ENCODE data around the gene MZF1. TPM values are rescaled to one million over a fixed set of nuclear protein-coding genes. Genes with fewer than 3 reads are reported as not detected.

Gene MZF1
- total and polyA plus RNA-seq, 9 of the 15 experiments (the other 6 are each of a cell fraction or from before 2014, with no cell fraction given), result 0.31 to 29.3 (median 11.5) TPM

GRCh38 chr19:58547323-58548312 is 25.5 kb downstream of the MZF1 start (continued):
- no peak for TF ChIP-seq BCLAF1 (IDR thresholded peaks at IDR 0.05; ENCODE audit: borderline replicate concordance in 1 of 2, control insufficient read depth in 1 of 2, low read depth in 2 of 2, low read length in 1 of 2)
- no peak for TF ChIP-seq CBX8 (IDR thresholded peaks at IDR 0.05; ENCODE audit: borderline replicate concordance, extremely low read depth, low read depth, low read length, poor library complexity, severe bottlenecking)
- TF ChIP-seq BCL6 (CRISPR knock-in tag; IDR thresholded peaks at IDR 0.05), result no peak
- no peak for TF ChIP-seq ELK1 (CRISPR knock-in tag; IDR thresholded peaks at IDR 0.05)
- no peak for TF ChIP-seq ZBTB43 (CRISPR knock-in tag; IDR thresholded peaks at IDR 0.05)
- TF ChIP-seq, protein P1, sequence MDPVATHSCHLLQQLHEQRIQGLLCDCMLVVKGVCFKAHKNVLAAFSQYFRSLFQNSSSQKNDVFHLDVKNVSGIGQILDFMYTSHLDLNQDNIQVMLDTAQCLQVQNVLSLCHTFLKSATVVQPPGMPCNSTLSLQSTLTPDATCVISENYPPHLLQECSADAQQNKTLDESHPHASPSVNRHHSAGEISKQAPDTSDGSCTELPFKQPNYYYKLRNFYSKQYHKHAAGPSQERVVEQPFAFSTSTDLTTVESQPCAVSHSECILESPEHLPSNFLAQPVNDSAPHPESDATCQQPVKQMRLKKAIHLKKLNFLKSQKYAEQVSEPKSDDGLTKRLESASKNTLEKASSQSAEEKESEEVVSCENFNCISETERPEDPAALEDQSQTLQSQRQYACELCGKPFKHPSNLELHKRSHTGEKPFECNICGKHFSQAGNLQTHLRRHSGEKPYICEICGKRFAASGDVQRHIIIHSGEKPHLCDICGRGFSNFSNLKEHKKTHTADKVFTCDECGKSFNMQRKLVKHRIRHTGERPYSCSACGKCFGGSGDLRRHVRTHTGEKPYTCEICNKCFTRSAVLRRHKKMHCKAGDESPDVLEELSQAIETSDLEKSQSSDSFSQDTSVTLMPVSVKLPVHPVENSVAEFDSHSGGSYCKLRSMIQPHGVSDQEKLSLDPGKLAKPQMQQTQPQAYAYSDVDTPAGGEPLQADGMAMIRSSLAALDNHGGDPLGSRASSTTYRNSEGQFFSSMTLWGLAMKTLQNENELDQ (CRISPR knock-in tag; IDR thresholded peaks at IDR 0.05; ENCODE audit: borderline replicate concordance), result no peak
- TF ChIP-seq KHSRP (IDR thresholded peaks at IDR 0.05), result no peak
- TF ChIP-seq MEF2A (IDR thresholded peaks at IDR 0.05; ENCODE audit: control insufficient read depth, low read depth, low read length), result no peak
- no peak for TF ChIP-seq ZHX1 (conservative IDR thresholded peaks at IDR 0.05; ENCODE audit: low read length)
- TF ChIP-seq, protein P2, sequence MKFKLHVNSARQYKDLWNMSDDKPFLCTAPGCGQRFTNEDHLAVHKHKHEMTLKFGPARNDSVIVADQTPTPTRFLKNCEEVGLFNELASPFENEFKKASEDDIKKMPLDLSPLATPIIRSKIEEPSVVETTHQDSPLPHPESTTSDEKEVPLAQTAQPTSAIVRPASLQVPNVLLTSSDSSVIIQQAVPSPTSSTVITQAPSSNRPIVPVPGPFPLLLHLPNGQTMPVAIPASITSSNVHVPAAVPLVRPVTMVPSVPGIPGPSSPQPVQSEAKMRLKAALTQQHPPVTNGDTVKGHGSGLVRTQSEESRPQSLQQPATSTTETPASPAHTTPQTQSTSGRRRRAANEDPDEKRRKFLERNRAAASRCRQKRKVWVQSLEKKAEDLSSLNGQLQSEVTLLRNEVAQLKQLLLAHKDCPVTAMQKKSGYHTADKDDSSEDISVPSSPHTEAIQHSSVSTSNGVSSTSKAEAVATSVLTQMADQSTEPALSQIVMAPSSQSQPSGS (CRISPR knock-in tag; IDR thresholded peaks at IDR 0.05), result no peak

All from K562 (cell line).